ENCODE measurements around the gene IYD.

GRCh38 chr6:150323205-150323604 lies 45.6 kb upstream of the IYD start:
- TF ChIP-seq EP300 (IDR thresholded peaks at IDR 0.05), result no peak
- no peak for TF ChIP-seq CTCF (IDR thresholded peaks at IDR 0.05)
